ENCODE measurements around the gene AKAP1.

DNA sequence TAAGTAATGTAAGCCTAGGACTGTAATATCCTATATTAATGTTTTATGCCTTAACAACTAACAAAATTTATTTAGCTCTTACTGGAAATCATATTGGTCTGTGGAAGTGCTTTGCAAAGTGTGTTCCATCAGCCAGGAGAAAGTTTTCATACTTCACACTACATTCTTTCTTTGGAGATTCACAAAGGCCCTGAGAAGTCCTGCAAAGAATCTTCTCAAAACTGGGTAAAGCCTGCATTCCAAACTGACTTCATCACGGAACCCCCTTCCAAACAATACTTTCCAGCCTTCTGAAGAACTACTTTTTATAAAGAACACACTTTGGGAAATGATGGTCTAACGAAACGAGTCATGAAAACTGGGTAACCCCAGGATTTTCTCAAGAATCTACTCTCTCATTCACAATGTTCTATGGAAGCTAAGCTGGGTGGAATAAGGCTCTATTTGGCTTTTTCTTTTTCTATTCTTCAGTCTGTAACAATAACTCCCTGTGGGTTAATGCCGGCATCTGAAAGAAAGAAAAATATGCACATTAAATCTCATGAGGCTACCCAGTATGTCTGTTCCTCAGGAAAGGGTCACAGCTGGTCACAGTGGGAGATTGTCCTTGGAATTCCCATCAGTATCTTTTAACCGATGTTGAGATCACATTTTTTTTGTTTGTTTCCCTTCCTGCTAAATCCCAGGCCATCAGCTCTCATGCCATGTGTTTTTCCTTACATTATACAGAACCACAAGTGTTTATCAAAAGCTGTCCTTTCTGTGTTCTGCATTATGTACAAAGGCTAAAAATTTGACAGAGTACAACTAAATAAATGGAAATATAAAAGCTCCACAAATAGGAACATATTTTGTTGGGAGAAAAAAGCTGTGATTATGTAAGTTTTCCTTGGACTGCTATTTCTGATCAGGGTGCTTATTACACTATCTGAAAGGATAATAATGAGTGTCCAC is 12.8 kb upstream of the AKAP1 start:
- TF ChIP-seq POLR2A (IDR thresholded peaks at IDR 0.05): no peak
- no peak for TF ChIP-seq EP300 (IDR thresholded peaks at IDR 0.05)
- TF ChIP-seq, protein P1, sequence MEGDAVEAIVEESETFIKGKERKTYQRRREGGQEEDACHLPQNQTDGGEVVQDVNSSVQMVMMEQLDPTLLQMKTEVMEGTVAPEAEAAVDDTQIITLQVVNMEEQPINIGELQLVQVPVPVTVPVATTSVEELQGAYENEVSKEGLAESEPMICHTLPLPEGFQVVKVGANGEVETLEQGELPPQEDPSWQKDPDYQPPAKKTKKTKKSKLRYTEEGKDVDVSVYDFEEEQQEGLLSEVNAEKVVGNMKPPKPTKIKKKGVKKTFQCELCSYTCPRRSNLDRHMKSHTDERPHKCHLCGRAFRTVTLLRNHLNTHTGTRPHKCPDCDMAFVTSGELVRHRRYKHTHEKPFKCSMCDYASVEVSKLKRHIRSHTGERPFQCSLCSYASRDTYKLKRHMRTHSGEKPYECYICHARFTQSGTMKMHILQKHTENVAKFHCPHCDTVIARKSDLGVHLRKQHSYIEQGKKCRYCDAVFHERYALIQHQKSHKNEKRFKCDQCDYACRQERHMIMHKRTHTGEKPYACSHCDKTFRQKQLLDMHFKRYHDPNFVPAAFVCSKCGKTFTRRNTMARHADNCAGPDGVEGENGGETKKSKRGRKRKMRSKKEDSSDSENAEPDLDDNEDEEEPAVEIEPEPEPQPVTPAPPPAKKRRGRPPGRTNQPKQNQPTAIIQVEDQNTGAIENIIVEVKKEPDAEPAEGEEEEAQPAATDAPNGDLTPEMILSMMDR (IDR thresholded peaks at IDR 0.05): no peak
